ENCODE results near the gene PRPF4.

The PRPF4 gene

GRCh38 chr9:113254991-113255390 lies 20.5 kb upstream of the PRPF4 start:
- TF ChIP-seq CTCF (IDR thresholded peaks at IDR 0.05; ENCODE audit: low read depth, low read length, missing control alignments), result no peak
- DNase-seq (ENCODE audit: low read depth), result no peak
- H3K4me3 ChIP-seq (ENCODE audit: low read depth, low read length), result no peak overlapping the region

GRCh38 chr9:113255438-113255837 lies 20.0 kb upstream of the PRPF4 start:
- no peak overlapping the region for H3K4me3 ChIP-seq (ENCODE audit: low read depth, low read length)
- no peak for DNase-seq (ENCODE audit: low read depth)
- TF ChIP-seq CTCF (IDR thresholded peaks at IDR 0.05; ENCODE audit: low read depth, low read length, missing control alignments), result no peak

- no peak for TF ChIP-seq CTCF (IDR thresholded peaks at IDR 0.05; ENCODE audit: low read depth, low read length, missing control alignments)
- H3K4me3 ChIP-seq (ENCODE audit: low read depth, low read length), result no peak overlapping the region
- no peak for DNase-seq (ENCODE audit: low read depth)
Measured at GRCh38 chr9:113257863-113258262, 17.6 kb upstream of the PRPF4 start.

GRCh38 chr9:113258282-113258681 lies 17.2 kb upstream of the PRPF4 start:
- DNase-seq (ENCODE audit: low read depth), result no peak
- H3K4me3 ChIP-seq (ENCODE audit: low read depth, low read length), result no peak overlapping the region
- no peak for TF ChIP-seq CTCF (IDR thresholded peaks at IDR 0.05; ENCODE audit: low read depth, low read length, missing control alignments)

- no peak for DNase-seq (ENCODE audit: low read depth)
- TF ChIP-seq CTCF (IDR thresholded peaks at IDR 0.05; ENCODE audit: low read depth, low read length, missing control alignments), result no peak
- no peak overlapping the region for H3K4me3 ChIP-seq (ENCODE audit: low read depth, low read length)
Measured at GRCh38 chr9:113261917-113262671, 13.4 kb upstream of the PRPF4 start.

- no peak overlapping the region for H3K4me3 ChIP-seq (ENCODE audit: low read depth, low read length)
- no peak for TF ChIP-seq CTCF (IDR thresholded peaks at IDR 0.05; ENCODE audit: low read depth, low read length, missing control alignments)
- no peak for DNase-seq (ENCODE audit: low read depth)
Measured at GRCh38 chr9:113266174-113266573, 9.3 kb upstream of the PRPF4 start.
